GM23338 (cell line): Measurements from ENCODE around the gene CCDC68.

ENCODE experiments used
- CREB1 ChIP-seq: fragments of 250-450 bp; sonication (Bioruptor Pico); IDR thresholded peaks from 2 replicates; pipeline ENCODE4 v1.5.0; 2020; ENCODE audit warnings: low read depth, mild to moderate bottlenecking, moderate library complexity
- CTCF ChIP-seq, 2 experiments: fragments of 200-600 bp in 1 of 2; sonication (generic) in 1 of 2; conservative IDR thresholded peaks; 2 replicates each; pipeline versions ENCODE4 v1.5.1 to v1.6.1; 2016 to 2017; ENCODE audit warnings: antibody characterized with exemption in 2 of 2, low read depth in 2 of 2, mild to moderate bottlenecking in 2 of 2, moderate library complexity in 1 of 2
- EZH2 ChIP-seq: fragments of 200-600 bp; sonication (generic); IDR thresholded peaks from one replicate; pipeline ENCODE4 v1.8.0; 2017; ENCODE audit warnings: antibody characterized with exemption, mild to moderate bottlenecking, low read depth; ENCODE audit not compliant: unreplicated experiment
- EZH2phosphoT487 ChIP-seq: fragments of 200-600 bp; sonication (generic); IDR thresholded peaks from one replicate; pipeline ENCODE4 v1.8.1; 2018; ENCODE audit warnings: antibody characterized with exemption; ENCODE audit not compliant: unreplicated experiment
- NANOG ChIP-seq: IDR thresholded peaks from 2 replicates; pipeline ENCODE4 v1.6.1; 2016; ENCODE audit warnings: antibody characterized with exemption, borderline replicate concordance
- POLR2AphosphoS5 ChIP-seq: IDR thresholded peaks from 2 replicates; pipeline ENCODE4 v1.6.1; 2016; ENCODE audit warnings: antibody characterized with exemption, low read depth
- REST ChIP-seq: IDR thresholded peaks from one replicate; pipeline ENCODE4 v1.6.1; 2018; ENCODE audit warnings: antibody characterized with exemption; ENCODE audit not compliant: unreplicated experiment

- no peak for TF ChIP-seq CTCF (conservative IDR thresholded peaks at IDR 0.05; ENCODE audit: low read depth in 2 of 2)
- no peak for TF ChIP-seq REST
- TF ChIP-seq EZH2 = no peak
- no peak for TF ChIP-seq CREB1 (CRISPR knock-in tag)
- no peak for TF ChIP-seq EZH2phosphoT487
- TF ChIP-seq NANOG = no peak
- TF ChIP-seq POLR2AphosphoS5 = no peak
Observed at GRCh38 chr18:54946149-54946581, 13.1 kb downstream of the CCDC68 start.
